CD4-positive, alpha-beta T cell treated with Interleukin-4 for 4 hours (primary cell): ENCODE data around the gene SDHC.
A peak's percentile ranks its signal among the peaks of the same experiment; 100 is the strongest.
"Not testable (repeated sequence)": the region's sequence is repeated elsewhere in the genome, so short reads cannot be mapped to it uniquely, and the experiment has no call there.

ENCODE experiments used
- DNase-seq: peaks from one replicate; pipeline ENCODE4 v3.0.0-alpha.2; 2020

The SDHC gene

GRCh38 chr1:161311595-161312181, 2.5 kb upstream of the SDHC start:
- no peak for DNase-seq

GRCh38 chr1:161313554-161314200, 504 bp upstream of the SDHC start:
- DNase-seq: no peak

- DNase-seq: not testable (repeated sequence)
Measured at GRCh38 chr1:161315841-161316674, 1.9 kb downstream of the SDHC start.

GRCh38 chr1:161324020-161324419, 9.8 kb downstream of the SDHC start:
- peak; percentile 11 for DNase-seq

GRCh38 chr1:161330346-161330745, 16.2 kb downstream of the SDHC start:
- no peak for DNase-seq

- no peak for DNase-seq
Measured at GRCh38 chr1:161333166-161333565, 19.0 kb downstream of the SDHC start.

GRCh38 chr1:161335796-161336195, 21.6 kb downstream of the SDHC start:
- DNase-seq: no peak

- no peak for DNase-seq
Measured at GRCh38 chr1:161342177-161342576, 28.0 kb downstream of the SDHC start.

GRCh38 chr1:161342821-161343220, 28.6 kb downstream of the SDHC start:
- no peak for DNase-seq

GRCh38 chr1:161350671-161351070, 36.5 kb downstream of the SDHC start:
- no peak for DNase-seq

- DNase-seq: no peak
Measured at GRCh38 chr1:161351482-161351881, 37.3 kb downstream of the SDHC start.

- no peak for DNase-seq
Measured at GRCh38 chr1:161357073-161357472, 42.9 kb downstream of the SDHC start.

GRCh38 chr1:161359291-161359690, 45.1 kb downstream of the SDHC start:
- no peak for DNase-seq

GRCh38 chr1:161364332-161364731, 50.2 kb downstream of the SDHC start:
- no peak for DNase-seq

GRCh38 chr1:161365207-161365606, 51.0 kb downstream of the SDHC start:
- no peak for DNase-seq

GRCh38 chr1:161367684-161368400, 53.7 kb downstream of the SDHC start, which contains the start of gene CFAP126:
Gene CFAP126 (minus strand): TSS chr1:161367876. CDS start chr1:161367868, 8 bp downstream.
- DNase-seq: peak; percentile 84

- DNase-seq: no peak
Measured at GRCh38 chr1:161373442-161373841, 59.3 kb downstream of the SDHC start.

- DNase-seq: no peak
Measured at GRCh38 chr1:161374373-161374772, 60.2 kb downstream of the SDHC start.

GRCh38 chr1:161378014-161378413, 63.8 kb downstream of the SDHC start:
- no peak for DNase-seq

GRCh38 chr1:161379071-161379470, 64.9 kb downstream of the SDHC start:
- no peak for DNase-seq

GRCh38 chr1:161381707-161382106, 67.5 kb downstream of the SDHC start:
- DNase-seq: no peak

- peak; percentile 65 for DNase-seq
Measured at GRCh38 chr1:161382214-161383019, 68.2 kb downstream of the SDHC start.
